BE2C (cell line): ENCODE measurements around the gene ACADSB. TPM values are rescaled to one million over a fixed set of nuclear protein-coding genes. Genes with fewer than 3 reads are reported as not detected.
A peak's percentile ranks its signal among the peaks of the same experiment; 100 is the strongest.

ENCODE experiments used
- DNase-seq: peaks from one replicate; pipeline ENCODE4 v3.0.0-alpha.2; 2020
- H3K27me3 ChIP-seq: fragments of 250-450 bp; sonication (Bioruptor Pico); 2 replicates; pipeline ENCODE4 v1.5.1; 2020; ENCODE audit warnings: mild to moderate bottlenecking
- H3K36me3 ChIP-seq: fragments of 250-450 bp; sonication (Bioruptor Pico); 2 replicates; pipeline ENCODE4 v1.5.1; 2020; ENCODE audit warnings: mild to moderate bottlenecking
- H3K4me1 ChIP-seq: fragments of 250-450 bp; sonication (Bioruptor Pico); 2 replicates; pipeline ENCODE4 v1.5.1; 2020
- H3K4me3 ChIP-seq: 2 replicates; pipeline ENCODE4 v1.5.1; 2011; ENCODE audit warnings: low read depth, low read length
- H3K9me3 ChIP-seq: fragments of 250-450 bp; sonication (Bioruptor Pico); 2 replicates; pipeline ENCODE4 v1.5.1; 2020
- polyA plus RNA-seq: library from polyadenylated mRNA; unstranded; fragments of >200 nt; gene quantifications from one replicate; pipeline ENCODE4 v1.2.1, GENCODE V29; 2012; ENCODE audit warnings: low read depth, missing spikeins; ENCODE audit not compliant: insufficient read length, insufficient read depth
- TF ChIP-seq, protein P1 (sequence below): IDR thresholded peaks from 2 replicates; pipeline ENCODE4 v1.5.1; 2012; ENCODE audit warnings: mild to moderate bottlenecking, low read depth, low read length

Gene ACADSB
- polyA plus RNA-seq: 3.4 TPM

DNA sequence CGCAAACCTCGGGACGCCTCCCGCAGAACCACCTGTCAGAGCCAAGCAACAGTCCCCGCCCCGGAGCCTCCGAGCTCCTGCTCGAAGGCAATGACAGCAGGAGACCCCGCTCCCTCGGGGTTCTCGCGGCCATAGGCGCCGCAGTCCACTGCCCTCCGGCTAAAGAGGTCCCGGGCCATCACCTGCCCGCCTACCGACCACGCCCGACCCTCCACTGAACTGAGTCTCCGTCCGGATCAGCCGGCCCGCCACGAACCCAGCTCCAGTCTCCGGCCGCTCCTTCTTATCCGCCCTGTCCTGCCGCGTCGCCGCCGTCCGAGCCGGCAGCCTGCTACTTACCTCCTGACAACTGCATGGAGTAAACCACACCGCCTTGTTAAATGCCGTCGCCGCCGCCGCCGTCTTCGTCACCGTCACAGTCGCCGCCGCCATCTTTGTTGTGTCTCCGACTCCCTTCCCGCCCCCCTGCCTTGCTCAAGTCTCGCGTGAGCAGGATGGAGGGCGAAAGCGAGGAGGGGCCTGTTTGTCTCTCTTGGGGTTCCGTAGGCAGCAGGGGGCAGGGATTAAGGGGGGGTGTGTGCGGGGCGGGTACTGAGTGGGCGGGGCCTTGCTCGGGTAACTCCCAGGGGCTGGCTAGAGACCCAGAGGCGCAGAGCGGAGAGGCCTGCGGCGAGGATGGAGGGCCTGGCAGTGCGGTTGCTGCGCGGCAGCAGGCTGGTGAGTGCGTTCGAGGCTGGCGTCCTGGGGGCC is at the start of gene ACADSB, which contains the start of gene IKZF5:
TSS of gene ACADSB (plus strand) at position 652 of the 750 bp plus-strand sequence. CDS start at position 676, 24 bp downstream.
TSS of gene IKZF5 (minus strand) at position 441 of the 750 bp plus-strand sequence. CDS start 10,170 bp downstream, outside the sequence.
- Histone ChIP-seq H3K4me1 (no peaks in the 10 kb centered on the region), H3K4me3 (peak within 1 kb of the TSS; percentile 92), H3K27me3 (no peaks in the 10 kb centered on the region), H3K9me3 (no peaks in the 10 kb centered on the region), H3K36me3 (no peaks in the 10 kb centered on the region)
- peak; percentile 94 for DNase-seq
- TF ChIP-seq, protein P1, sequence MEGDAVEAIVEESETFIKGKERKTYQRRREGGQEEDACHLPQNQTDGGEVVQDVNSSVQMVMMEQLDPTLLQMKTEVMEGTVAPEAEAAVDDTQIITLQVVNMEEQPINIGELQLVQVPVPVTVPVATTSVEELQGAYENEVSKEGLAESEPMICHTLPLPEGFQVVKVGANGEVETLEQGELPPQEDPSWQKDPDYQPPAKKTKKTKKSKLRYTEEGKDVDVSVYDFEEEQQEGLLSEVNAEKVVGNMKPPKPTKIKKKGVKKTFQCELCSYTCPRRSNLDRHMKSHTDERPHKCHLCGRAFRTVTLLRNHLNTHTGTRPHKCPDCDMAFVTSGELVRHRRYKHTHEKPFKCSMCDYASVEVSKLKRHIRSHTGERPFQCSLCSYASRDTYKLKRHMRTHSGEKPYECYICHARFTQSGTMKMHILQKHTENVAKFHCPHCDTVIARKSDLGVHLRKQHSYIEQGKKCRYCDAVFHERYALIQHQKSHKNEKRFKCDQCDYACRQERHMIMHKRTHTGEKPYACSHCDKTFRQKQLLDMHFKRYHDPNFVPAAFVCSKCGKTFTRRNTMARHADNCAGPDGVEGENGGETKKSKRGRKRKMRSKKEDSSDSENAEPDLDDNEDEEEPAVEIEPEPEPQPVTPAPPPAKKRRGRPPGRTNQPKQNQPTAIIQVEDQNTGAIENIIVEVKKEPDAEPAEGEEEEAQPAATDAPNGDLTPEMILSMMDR: no peak

DNA sequence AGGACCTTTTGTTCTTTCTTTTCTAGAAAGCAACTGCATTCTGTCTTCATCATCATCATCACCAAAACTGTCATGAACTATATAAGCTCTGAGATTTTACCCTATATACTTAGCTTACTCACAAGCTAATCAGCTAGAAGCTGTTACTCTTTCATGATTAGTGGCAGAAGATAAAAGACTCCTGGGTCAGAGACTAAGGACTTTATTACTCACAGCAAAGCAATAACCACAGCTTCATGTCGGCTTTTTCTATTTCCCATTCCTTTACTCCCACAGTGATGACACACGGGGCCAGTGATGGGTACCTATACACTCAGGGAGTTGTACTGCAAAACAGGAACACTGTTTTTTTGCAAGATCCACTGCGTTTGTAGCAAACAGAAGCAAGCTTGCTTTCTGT is 46.4 kb upstream of the ACADSB start:
- Histone ChIP-seq H3K4me1 (no peaks in the 10 kb centered on the region), H3K4me3 (no peak overlapping the region), H3K36me3 (no peaks in the 10 kb centered on the region), H3K9me3 (no peaks in the 10 kb centered on the region), H3K27me3 (no peaks in the 10 kb centered on the region)
- no peak for DNase-seq
- TF ChIP-seq, protein P1: no peak

DNA sequence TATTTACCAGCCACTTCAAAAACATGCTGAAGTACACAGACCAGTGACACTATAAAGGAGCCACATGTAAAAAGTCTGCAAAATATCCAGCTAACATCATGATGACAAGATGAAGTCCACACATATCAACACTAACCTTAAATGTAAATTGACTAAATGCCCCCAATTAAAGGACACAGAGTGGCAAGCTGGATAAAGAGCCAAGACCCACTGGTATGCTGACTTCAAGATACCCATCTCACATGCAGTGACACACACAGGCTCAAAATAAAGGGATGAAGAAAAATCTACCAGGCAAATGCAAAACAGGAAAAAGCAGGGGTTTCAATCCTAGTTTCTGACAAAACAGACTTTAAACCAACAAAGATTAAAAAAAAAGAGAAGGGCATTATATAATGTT is 41.9 kb upstream of the ACADSB start:
- TF ChIP-seq, protein P1: no peak
- Histone ChIP-seq H3K36me3 (no peaks in the 10 kb centered on the region), H3K27me3 (no peaks in the 10 kb centered on the region), H3K4me1 (no peaks in the 10 kb centered on the region), H3K9me3 (no peaks in the 10 kb centered on the region; the same call in 1 of the 2 replicates), H3K4me3 (no peak overlapping the region)
- no peak for DNase-seq

DNA sequence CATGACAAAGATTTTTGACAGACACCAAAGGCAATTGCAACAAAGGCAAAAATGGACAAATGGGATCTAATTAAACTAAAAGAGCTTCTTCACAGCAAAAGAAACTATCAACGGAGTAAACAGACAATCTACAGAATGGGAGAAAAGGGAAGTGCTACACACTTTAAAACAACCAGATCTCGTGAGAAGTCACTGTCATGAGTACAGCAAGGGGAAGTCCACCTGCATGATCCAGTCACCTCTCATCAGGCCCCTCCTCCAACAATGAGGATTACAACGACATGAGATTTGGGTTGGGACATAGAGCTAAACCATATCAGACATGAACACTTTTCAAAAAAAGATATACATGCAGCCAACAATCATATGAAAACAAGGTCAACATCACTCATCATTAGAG is 40.1 kb upstream of the ACADSB start:
- Histone ChIP-seq H3K9me3 (no peaks in the 10 kb centered on the region; the same call in 1 of the 2 replicates), H3K36me3 (no peaks in the 10 kb centered on the region), H3K27me3 (no peaks in the 10 kb centered on the region), H3K4me1 (no peaks in the 10 kb centered on the region), H3K4me3 (no peak overlapping the region)
- DNase-seq: no peak
- TF ChIP-seq, protein P1: no peak

DNA sequence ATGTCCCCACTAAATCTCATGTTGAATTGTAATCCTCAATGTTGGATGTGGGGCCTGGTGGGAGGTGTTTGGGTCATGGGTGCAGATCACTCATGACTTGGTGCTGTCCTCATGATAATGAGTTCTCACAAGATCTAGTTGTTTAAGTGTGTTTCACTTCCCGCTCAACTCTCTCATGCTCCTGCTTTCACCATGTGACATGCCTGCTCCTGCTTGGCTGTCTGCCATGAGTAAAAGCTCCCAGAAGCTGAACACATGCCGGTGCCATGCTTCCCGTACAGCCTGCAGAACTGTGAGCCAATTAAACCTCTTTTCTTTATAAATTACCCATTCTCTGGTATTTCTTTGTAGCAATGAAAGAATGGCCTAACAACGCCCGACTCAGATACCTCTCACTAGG is 34.8 kb upstream of the ACADSB start:
- Histone ChIP-seq H3K4me3 (no peak overlapping the region), H3K36me3 (no peaks in the 10 kb centered on the region), H3K27me3 (no peaks in the 10 kb centered on the region), H3K4me1 (no peaks in the 10 kb centered on the region), H3K9me3 (no peaks in the 10 kb centered on the region; the same call in 1 of the 2 replicates)
- peak; percentile 51 for DNase-seq
- TF ChIP-seq, protein P1: no peak

DNA sequence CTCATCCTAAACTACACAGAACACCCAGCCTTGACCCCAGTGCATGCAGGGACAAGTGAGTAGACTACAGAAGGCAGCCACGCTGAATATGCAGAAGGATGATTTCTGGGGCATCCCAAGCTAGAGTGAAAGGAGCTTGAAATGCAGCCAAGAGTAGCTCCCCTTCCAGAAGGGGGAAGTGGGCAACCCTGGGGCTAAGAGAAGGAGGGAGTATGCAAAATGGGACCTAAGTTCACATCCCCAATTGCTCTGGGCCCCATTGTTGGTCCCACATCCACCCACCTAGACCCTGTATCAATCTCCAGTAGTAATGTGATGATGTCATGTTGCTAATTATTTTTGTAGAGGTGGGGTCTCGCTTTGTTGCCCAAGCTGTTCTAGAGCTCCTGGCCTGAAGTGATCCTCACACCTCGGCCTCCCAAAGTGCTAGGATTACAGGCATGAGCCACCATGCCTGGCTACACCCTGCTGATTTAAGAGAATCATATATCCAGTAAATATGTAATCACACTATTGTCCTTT is 34.2 kb upstream of the ACADSB start:
- H3K9me3 ChIP-seq: no peaks in the 10 kb centered on the region
- H3K4me3 ChIP-seq: no peak overlapping the region
- TF ChIP-seq, protein P1: no peak
- no peak for DNase-seq
- H3K27me3 ChIP-seq: no peaks in the 10 kb centered on the region
- H3K36me3 ChIP-seq: no peaks in the 10 kb centered on the region
- H3K4me1 ChIP-seq: no peaks in the 10 kb centered on the region
